ENCODE data around the gene HS2ST1.

The HS2ST1 gene

DNA sequence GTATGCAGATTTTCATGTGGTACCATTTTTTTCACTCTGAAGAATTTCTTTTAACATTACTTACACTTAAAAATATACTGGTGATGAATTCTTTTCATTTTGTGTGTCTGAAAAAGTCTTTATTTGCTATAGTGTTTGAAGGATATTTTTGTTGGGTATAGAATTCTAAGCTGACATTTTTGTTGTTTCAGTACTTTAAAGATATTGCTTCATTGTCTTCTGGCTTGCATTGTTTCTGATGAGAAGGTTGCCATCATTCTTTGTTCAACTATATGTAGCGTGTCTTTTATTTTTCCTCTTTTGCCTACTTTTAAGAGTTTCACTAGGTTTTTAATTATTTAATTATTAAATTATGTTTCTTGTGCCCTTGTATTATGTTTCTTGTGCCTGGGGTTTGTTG is 8.0 kb downstream of the HS2ST1 start:
- no peaks in the 10 kb centered on the region for H3K9me3 ChIP-seq (ENCODE audit: control insufficient read depth, low read length)
- no peaks in the 10 kb centered on the region for H3K27me3 ChIP-seq (replicated peaks; ENCODE audit: control insufficient read depth, insufficient read depth, low read length, poor library complexity, severe bottlenecking)
- DNase-seq: no peak
- H3K36me3 ChIP-seq (ENCODE audit: control insufficient read depth, insufficient read depth, low read length): no peaks in the 10 kb centered on the region
- H3K27ac ChIP-seq (ENCODE audit: insufficient read depth, low read length, poor library complexity, severe bottlenecking): no peak overlapping the region
- H3K4me1 ChIP-seq (ENCODE audit: control insufficient read depth, insufficient read depth, low read length, poor library complexity, severe bottlenecking): no peaks in the 10 kb centered on the region
- H3K4me3 ChIP-seq (ENCODE audit: insufficient read depth, low read depth, low read length, poor library complexity, severe bottlenecking): no peak overlapping the region

DNA sequence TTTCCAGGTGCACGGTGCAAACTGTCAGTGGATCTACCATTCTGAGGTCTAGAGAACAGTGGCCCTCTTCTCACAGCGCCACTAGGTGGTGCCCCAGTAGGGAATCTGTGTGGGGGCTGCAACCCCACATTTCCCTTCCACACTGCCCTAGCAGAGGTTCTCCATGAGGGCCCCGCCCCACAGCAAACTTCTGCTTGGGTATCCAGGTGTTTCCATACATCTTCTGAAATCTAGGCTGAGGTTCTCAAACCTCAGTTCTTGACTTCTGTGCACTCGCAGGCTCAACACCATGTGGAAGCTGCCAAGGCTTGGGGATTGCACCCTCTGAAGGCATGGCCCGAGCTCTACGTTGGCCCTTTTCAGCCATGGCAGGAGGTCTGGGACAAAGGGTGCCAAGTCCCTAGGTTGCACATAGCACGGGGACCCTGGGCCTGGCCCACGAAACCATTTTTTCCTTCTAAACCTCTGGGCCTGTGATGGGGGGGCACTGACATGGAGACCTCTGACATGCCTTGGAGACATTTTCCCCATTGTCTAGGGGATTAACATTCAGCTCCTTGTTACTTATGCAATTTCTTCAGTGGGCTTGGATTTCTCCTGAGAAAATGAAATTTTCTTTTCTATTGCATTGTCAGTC is 10.0 kb downstream of the HS2ST1 start:
- no peaks in the 10 kb centered on the region for H3K9me3 ChIP-seq (ENCODE audit: control insufficient read depth, low read length)
- no peaks in the 10 kb centered on the region for H3K36me3 ChIP-seq (ENCODE audit: control insufficient read depth, insufficient read depth, low read length)
- H3K27me3 ChIP-seq (replicated peaks; ENCODE audit: control insufficient read depth, insufficient read depth, low read length, poor library complexity, severe bottlenecking): no peaks in the 10 kb centered on the region
- no peak overlapping the region for H3K27ac ChIP-seq (ENCODE audit: insufficient read depth, low read length, poor library complexity, severe bottlenecking)
- no peak overlapping the region for H3K4me3 ChIP-seq (ENCODE audit: insufficient read depth, low read depth, low read length, poor library complexity, severe bottlenecking)
- no peaks in the 10 kb centered on the region for H3K4me1 ChIP-seq (ENCODE audit: control insufficient read depth, insufficient read depth, low read length, poor library complexity, severe bottlenecking)
- DNase-seq: no peak

DNA sequence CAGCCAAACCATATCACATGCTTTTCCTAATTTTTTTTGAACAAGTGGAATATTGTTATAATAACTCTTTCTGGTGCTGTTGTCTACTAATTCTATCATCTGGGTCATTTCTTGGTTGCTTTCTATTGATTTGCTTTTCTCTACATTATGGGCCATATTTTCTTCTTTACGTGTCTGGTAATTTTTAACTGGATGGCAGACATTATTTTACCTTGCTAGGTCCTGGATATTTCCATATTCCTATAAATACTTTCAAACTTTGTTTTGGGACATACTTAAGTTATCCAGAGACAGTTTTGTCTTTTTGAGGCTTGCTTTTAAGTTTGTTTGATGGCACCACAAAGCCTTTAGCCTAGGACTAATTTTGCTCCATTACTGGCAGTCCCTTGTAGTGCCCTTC is 11.3 kb downstream of the HS2ST1 start:
- no peaks in the 10 kb centered on the region for H3K4me1 ChIP-seq (ENCODE audit: control insufficient read depth, insufficient read depth, low read length, poor library complexity, severe bottlenecking)
- no peak for DNase-seq
- no peaks in the 10 kb centered on the region for H3K27me3 ChIP-seq (replicated peaks; ENCODE audit: control insufficient read depth, insufficient read depth, low read length, poor library complexity, severe bottlenecking)

DNA sequence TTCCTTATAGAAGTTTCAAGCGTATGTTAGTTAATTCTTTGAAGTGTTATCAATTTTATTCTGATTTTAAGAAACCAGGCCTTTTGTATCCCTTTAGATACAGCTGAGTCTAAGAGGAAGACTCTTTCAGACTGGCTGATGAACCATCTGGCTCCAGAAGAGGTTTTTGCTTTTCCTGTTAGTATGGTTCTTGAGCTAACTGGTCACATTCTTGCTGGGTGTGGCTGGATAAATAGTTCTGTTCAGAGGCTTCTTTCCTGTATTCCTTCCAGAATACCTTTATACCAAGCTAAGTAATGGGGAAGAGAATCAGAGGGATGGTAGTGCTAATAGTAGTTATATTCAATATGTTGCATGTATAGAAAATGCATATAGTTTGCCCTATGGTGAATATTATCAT is 12.4 kb downstream of the HS2ST1 start:
- Histone ChIP-seq H3K27me3 (replicated peaks; ENCODE audit: control insufficient read depth, insufficient read depth, low read length, poor library complexity, severe bottlenecking) (no peaks in the 10 kb centered on the region), H3K4me1 (ENCODE audit: control insufficient read depth, insufficient read depth, low read length, poor library complexity, severe bottlenecking) (no peaks in the 10 kb centered on the region), H3K27ac (ENCODE audit: insufficient read depth, low read length, poor library complexity, severe bottlenecking) (no peak overlapping the region), H3K36me3 (ENCODE audit: control insufficient read depth, insufficient read depth, low read length) (no peaks in the 10 kb centered on the region), H3K4me3 (ENCODE audit: insufficient read depth, low read depth, low read length, poor library complexity, severe bottlenecking) (no peak overlapping the region), H3K9me3 (ENCODE audit: control insufficient read depth, low read length) (no peaks in the 10 kb centered on the region)
- DNase-seq: no peak

More for the DNA sequence above, 11.3 kb downstream of the HS2ST1 start:
- Histone ChIP-seq H3K4me3 (ENCODE audit: insufficient read depth, low read depth, low read length, poor library complexity, severe bottlenecking) (no peak overlapping the region), H3K9me3 (ENCODE audit: control insufficient read depth, low read length) (no peaks in the 10 kb centered on the region), H3K36me3 (ENCODE audit: control insufficient read depth, insufficient read depth, low read length) (no peaks in the 10 kb centered on the region), H3K27ac (ENCODE audit: insufficient read depth, low read length, poor library complexity, severe bottlenecking) (no peak overlapping the region)

DNA sequence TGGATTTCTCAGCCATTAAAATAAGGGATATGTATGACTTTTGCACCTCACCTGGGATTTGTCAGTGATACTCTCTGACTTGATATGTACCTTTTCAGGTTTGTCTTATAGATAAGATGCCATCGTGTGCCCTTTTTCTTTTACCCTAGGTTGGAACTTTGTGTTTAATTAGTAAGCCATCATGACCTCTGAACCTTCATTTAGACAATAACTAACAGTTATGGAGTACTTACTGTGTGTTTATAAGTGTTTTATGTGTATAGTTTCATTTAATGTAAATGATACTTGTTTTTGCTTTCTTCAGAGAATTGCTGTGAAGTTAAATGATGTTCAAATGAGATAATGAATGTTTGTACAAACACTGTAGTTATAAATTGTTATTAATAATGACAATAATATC is 14.4 kb downstream of the HS2ST1 start:
- no peaks in the 10 kb centered on the region for H3K4me1 ChIP-seq (ENCODE audit: control insufficient read depth, insufficient read depth, low read length, poor library complexity, severe bottlenecking)
- H3K27me3 ChIP-seq (replicated peaks; ENCODE audit: control insufficient read depth, insufficient read depth, low read length, poor library complexity, severe bottlenecking): no peaks in the 10 kb centered on the region
- no peak overlapping the region for H3K4me3 ChIP-seq (ENCODE audit: insufficient read depth, low read depth, low read length, poor library complexity, severe bottlenecking)
- no peak overlapping the region for H3K27ac ChIP-seq (ENCODE audit: insufficient read depth, low read length, poor library complexity, severe bottlenecking)
- H3K9me3 ChIP-seq (ENCODE audit: control insufficient read depth, low read length): no peaks in the 10 kb centered on the region
- H3K36me3 ChIP-seq (ENCODE audit: control insufficient read depth, insufficient read depth, low read length): no peaks in the 10 kb centered on the region
- DNase-seq: no peak

DNA sequence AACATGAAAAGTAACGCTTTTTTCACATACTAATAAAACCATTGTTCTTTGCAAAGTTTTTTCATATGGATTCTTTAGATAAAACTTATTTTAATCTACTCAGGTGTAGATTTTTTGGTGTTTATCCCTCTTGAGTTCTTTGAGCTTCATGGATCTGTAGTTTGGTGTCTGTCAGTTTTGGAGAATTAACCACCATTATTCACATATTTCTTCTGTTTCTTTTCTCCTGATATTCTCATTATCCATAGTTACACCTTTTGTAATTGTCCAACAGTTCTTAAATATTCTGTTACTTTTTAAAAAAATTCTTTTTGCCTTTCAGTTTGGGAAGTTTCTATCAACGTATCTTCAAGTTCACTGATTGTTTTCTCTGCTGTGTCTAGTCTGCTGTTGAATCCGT is 18.6 kb downstream of the HS2ST1 start:
- no peak for DNase-seq
- Histone ChIP-seq H3K27ac (ENCODE audit: insufficient read depth, low read length, poor library complexity, severe bottlenecking) (no peak overlapping the region), H3K4me1 (ENCODE audit: control insufficient read depth, insufficient read depth, low read length, poor library complexity, severe bottlenecking) (no peaks in the 10 kb centered on the region), H3K9me3 (ENCODE audit: control insufficient read depth, low read length) (no peaks in the 10 kb centered on the region), H3K4me3 (ENCODE audit: insufficient read depth, low read depth, low read length, poor library complexity, severe bottlenecking) (no peak overlapping the region), H3K27me3 (replicated peaks; ENCODE audit: control insufficient read depth, insufficient read depth, low read length, poor library complexity, severe bottlenecking) (no peaks in the 10 kb centered on the region), H3K36me3 (ENCODE audit: control insufficient read depth, insufficient read depth, low read length) (no peaks in the 10 kb centered on the region)

DNA sequence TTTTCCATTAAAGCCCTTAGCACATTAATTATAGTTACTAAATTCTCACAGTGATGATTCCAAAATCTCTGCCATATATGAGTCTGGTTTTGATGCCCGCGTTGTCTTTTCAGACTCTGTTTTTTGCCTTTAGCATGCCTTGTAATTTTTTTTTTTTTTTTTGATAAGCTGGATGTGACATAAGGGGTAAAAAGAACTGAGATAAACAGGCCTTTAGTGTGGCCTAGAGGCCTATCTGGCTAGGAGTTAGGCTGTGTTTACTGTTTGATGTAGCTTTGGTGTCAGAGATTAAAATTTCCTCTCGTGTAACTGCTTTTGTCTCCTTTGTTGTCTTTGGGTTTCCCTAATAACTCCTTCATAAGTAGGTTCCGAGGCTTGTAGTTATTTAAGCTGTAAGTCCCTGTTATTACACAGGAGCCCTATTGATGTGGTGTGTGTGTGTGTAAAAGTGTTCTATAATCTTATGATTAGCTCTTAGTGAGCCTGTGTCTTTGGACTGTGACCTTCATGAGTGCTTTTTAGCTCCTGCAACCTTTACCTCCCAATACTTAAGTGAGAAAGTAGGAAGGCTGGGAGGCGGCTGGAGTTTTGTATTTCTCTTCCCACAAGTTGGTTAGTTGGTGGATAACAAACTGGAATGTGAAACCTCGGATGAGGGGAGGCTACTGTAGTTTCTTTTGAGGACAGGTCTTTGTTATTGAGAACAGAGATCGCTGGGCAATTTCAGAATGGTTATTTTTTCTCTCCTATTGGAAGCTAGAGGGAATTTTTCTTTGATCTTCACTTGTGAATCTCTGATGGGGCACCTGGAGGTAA is 19.3 kb downstream of the HS2ST1 start:
- Histone ChIP-seq H3K36me3 (ENCODE audit: control insufficient read depth, insufficient read depth, low read length) (no peaks in the 10 kb centered on the region), H3K4me1 (ENCODE audit: control insufficient read depth, insufficient read depth, low read length, poor library complexity, severe bottlenecking) (no peaks in the 10 kb centered on the region), H3K4me3 (ENCODE audit: insufficient read depth, low read depth, low read length, poor library complexity, severe bottlenecking) (no peak overlapping the region), H3K9me3 (ENCODE audit: control insufficient read depth, low read length) (no peaks in the 10 kb centered on the region), H3K27ac (ENCODE audit: insufficient read depth, low read length, poor library complexity, severe bottlenecking) (no peak overlapping the region), H3K27me3 (replicated peaks; ENCODE audit: control insufficient read depth, insufficient read depth, low read length, poor library complexity, severe bottlenecking) (no peaks in the 10 kb centered on the region)
- DNase-seq: no peak

DNA sequence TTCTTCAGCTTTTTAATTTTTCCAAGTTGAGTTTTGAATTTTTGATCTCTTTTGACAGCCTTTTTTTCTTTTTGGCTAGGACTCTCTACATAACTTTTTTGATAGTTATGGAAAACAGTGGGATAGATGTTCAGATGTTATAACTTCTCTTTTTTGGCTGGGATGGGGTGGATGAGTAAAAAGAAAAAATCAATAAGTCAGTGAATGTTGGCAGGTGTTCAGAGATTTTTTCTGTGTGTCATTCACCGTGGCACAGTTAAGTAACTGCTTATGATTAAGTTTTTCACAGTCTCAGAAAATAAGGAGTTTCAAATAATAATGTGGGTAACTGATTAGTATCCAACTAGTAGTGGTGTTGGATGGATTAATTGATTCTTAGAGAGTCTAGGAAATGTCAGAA is 24.0 kb downstream of the HS2ST1 start:
- Histone ChIP-seq H3K9me3 (ENCODE audit: control insufficient read depth, low read length) (no peaks in the 10 kb centered on the region), H3K4me1 (ENCODE audit: control insufficient read depth, insufficient read depth, low read length, poor library complexity, severe bottlenecking) (no peaks in the 10 kb centered on the region), H3K4me3 (ENCODE audit: insufficient read depth, low read depth, low read length, poor library complexity, severe bottlenecking) (no peak overlapping the region), H3K36me3 (ENCODE audit: control insufficient read depth, insufficient read depth, low read length) (no peaks in the 10 kb centered on the region), H3K27ac (ENCODE audit: insufficient read depth, low read length, poor library complexity, severe bottlenecking) (no peak overlapping the region), H3K27me3 (replicated peaks; ENCODE audit: control insufficient read depth, insufficient read depth, low read length, poor library complexity, severe bottlenecking) (no peaks in the 10 kb centered on the region)
- DNase-seq: no peak

DNA sequence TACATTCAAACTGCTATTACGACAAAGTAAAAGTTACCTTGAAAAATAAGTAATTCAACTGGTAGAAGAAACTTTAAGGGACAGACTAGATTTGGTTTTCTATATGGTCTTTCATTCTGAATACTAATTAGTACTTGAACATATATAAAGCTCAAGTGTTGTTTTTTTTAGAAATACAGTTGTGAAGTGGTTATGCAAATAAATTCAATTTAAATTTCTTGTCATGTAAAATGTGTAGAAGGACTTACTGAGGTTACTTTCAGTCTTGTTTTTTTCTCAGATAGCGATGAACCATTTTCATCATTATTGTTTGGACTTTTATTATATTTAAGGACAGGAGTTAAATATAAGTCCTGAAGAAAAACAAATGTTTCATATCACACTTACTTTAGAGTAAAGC is 24.4 kb downstream of the HS2ST1 start:
- Histone ChIP-seq H3K4me1 (ENCODE audit: control insufficient read depth, insufficient read depth, low read length, poor library complexity, severe bottlenecking) (no peaks in the 10 kb centered on the region), H3K9me3 (ENCODE audit: control insufficient read depth, low read length) (no peaks in the 10 kb centered on the region), H3K27me3 (replicated peaks; ENCODE audit: control insufficient read depth, insufficient read depth, low read length, poor library complexity, severe bottlenecking) (no peaks in the 10 kb centered on the region), H3K4me3 (ENCODE audit: insufficient read depth, low read depth, low read length, poor library complexity, severe bottlenecking) (no peak overlapping the region), H3K27ac (ENCODE audit: insufficient read depth, low read length, poor library complexity, severe bottlenecking) (no peak overlapping the region), H3K36me3 (ENCODE audit: control insufficient read depth, insufficient read depth, low read length) (no peaks in the 10 kb centered on the region)
- no peak for DNase-seq

DNA sequence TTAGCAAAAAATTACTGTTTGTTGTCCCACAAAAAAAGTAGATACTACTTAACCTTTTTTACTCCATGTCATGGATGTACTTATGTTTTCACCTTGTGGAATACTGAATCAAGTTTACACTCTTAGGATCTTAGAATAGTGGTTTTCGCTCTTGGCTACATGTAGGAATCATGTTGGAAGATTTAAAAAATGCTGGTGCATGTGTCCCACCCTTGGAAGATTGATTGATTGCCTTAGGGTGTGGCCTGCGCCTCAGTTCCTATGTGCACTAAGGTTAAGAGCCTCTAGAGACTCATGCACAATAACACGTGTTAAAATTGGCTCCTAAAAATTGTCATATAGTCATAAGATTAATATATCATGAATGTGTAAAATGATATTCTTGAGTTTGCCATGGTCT is 25.0 kb downstream of the HS2ST1 start:
- Histone ChIP-seq H3K4me1 (ENCODE audit: control insufficient read depth, insufficient read depth, low read length, poor library complexity, severe bottlenecking) (no peaks in the 10 kb centered on the region), H3K9me3 (ENCODE audit: control insufficient read depth, low read length) (no peaks in the 10 kb centered on the region), H3K4me3 (ENCODE audit: insufficient read depth, low read depth, low read length, poor library complexity, severe bottlenecking) (no peak overlapping the region), H3K36me3 (ENCODE audit: control insufficient read depth, insufficient read depth, low read length) (no peaks in the 10 kb centered on the region), H3K27me3 (replicated peaks; ENCODE audit: control insufficient read depth, insufficient read depth, low read length, poor library complexity, severe bottlenecking) (no peaks in the 10 kb centered on the region), H3K27ac (ENCODE audit: insufficient read depth, low read length, poor library complexity, severe bottlenecking) (no peak overlapping the region)
- no peak for DNase-seq

Data from effector memory CD4-positive, alpha-beta T cell (primary cell).